Transverse colon (tissue), 4 donors: ENCODE data around the gene PALM.

Source experiments
- POLR2A ChIP-seq: fragments of 450-650 bp; IDR thresholded peaks from one replicate; pipeline ENCODE4 v1.6.1; 2016; ENCODE audit warnings: antibody characterized with exemption, mild to moderate bottlenecking, moderate library complexity
- POLR2AphosphoS5 ChIP-seq, 3 donors: sonication (generic); formaldehyde crosslinking; IDR thresholded peaks; one replicate each; pipeline ENCODE4 v1.6.1; 2016; ENCODE audit warnings: antibody characterized with exemption in 3 of 3
- TF ChIP-seq, protein P1 (sequence below), 5 experiments: fragments of 200-600 bp in 3 of 5; fragments of 450-650 bp in 2 of 5; sonication (generic) in 3 of 5; IDR thresholded peaks; 1 replicate in 2 of 5; 2 replicates in 3 of 5; pipeline ENCODE4 v1.5.1; 2016 to 2017; ENCODE audit warnings: antibody characterized with exemption in 5 of 5, inconsistent platforms in 3 of 5, mild to moderate bottlenecking in 2 of 5, moderate library complexity in 1 of 5

DNA sequence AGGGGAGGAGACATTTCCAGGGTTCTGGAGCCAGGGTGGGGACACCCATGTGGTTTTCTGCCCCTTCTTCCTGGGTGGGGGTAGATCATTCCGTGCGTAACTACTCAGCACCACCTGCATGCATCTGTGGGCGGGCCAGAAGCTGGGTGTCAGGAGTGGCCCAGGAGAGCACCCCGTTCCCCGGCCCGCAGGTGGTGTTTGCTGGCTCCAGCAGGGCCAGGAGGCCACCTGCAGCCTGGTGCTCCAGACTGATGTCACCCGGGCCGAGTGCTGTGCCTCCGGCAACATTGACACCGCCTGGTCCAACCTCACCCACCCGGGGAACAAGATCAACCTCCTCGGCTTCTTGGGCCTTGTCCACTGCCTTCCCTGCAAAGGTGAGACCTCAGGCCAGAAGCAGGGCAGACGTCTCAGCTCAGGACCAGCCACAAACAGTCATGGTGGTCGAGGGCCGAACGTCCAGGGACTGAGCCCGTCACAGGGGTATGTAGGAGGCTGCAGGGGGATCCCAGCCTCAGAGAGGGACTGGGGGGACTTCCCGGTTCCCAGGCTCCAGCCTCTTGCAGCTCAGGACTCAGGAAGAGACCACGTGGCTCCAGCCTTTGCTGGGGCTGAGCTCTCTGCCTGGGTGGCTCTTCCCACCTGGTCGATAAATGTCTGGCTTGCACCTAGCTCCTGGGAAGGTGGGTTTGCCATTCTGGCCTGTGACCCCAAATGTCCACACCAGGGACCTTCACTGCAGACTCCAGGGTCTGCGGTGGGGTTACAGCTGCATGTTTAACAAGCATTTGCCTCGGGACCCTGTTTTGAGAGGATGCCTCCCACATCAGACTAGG, 30.9 kb upstream of the PALM start:
- TF ChIP-seq POLR2A (no peak), POLR2AphosphoS5 (IDR thresholded peaks at IDR 0.05) (no peak)
- TF ChIP-seq, protein P1, sequence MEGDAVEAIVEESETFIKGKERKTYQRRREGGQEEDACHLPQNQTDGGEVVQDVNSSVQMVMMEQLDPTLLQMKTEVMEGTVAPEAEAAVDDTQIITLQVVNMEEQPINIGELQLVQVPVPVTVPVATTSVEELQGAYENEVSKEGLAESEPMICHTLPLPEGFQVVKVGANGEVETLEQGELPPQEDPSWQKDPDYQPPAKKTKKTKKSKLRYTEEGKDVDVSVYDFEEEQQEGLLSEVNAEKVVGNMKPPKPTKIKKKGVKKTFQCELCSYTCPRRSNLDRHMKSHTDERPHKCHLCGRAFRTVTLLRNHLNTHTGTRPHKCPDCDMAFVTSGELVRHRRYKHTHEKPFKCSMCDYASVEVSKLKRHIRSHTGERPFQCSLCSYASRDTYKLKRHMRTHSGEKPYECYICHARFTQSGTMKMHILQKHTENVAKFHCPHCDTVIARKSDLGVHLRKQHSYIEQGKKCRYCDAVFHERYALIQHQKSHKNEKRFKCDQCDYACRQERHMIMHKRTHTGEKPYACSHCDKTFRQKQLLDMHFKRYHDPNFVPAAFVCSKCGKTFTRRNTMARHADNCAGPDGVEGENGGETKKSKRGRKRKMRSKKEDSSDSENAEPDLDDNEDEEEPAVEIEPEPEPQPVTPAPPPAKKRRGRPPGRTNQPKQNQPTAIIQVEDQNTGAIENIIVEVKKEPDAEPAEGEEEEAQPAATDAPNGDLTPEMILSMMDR (IDR thresholded peaks at IDR 0.05), result no peak
